HCT116 (cell line): Measurements from ENCODE around the gene COL20A1. TPM values are rescaled to one million over a fixed set of nuclear protein-coding genes. Genes with fewer than 3 reads are reported as not detected.

Experiments
- ATAC-seq: fragments of 200-7000 bp; cut with Tn5 transposase; 2 replicates; pipeline ENCODE4 v1.9.1; 2020; ENCODE audit warnings: mild to moderate bottlenecking, moderate library complexity
- BruUV-seq: library from RNA; stranded (reverse); fragments of 400-500 nt; replicated peaks from 2 replicates; lab custom pipeline; 2021; lab: Mats Ljungman, UMichigan
- CTCF ChIA-PET: fragments of 300-600 bp; sonication (Branson Sonifier 250); formaldehyde crosslinking; loops from one replicate; lab custom pipeline; 2021; ENCODE audit warnings: antibody characterized with exemption; lab: Charles Lee
- POLR2A ChIA-PET: fragments of 300-600, 350-600 bp; sonication (Branson Sonifier 250); formaldehyde crosslinking; loops from one replicate; lab custom pipeline; 2021; ENCODE audit warnings: antibody characterized with exemption; lab: Charles Lee
- RAD21 ChIA-PET, 2 experiments: fragments of 300-600 bp; sonication (Branson Sonifier 250); formaldehyde crosslinking; loops; one replicate each; lab custom pipeline; 2023; ENCODE audit warnings: low total read pairs in 2 of 2; ENCODE audit not compliant: uncharacterized antibody in 2 of 2, unreplicated experiment in 2 of 2, low non-redundant PET in 1 of 2; lab: Charles Lee
- DNase-seq: peaks from one replicate; pipeline ENCODE4 v3.0.0-alpha.2; 2010; ENCODE audit warnings: low read depth, low spot score
- H2AFZ ChIP-seq: fragments of 200-600 bp; shearing (Covaris generic), sonication (generic); 2 replicates; pipeline ENCODE4 v1.6.1; 2017; ENCODE audit warnings: low read depth, mixed run types, mixed read lengths, antibody characterized with exemption, low read length; ENCODE audit not compliant: poor library complexity, severe bottlenecking
- H3K27ac ChIP-seq: 2 replicates; pipeline ENCODE4 v1.5.1; 2012; ENCODE audit warnings: low read depth, low read length
- H3K27me3 ChIP-seq: fragments of 200-600 bp; sonication (generic); 2 replicates; pipeline ENCODE4 v1.6.1; 2016; ENCODE audit warnings: mixed run types, low read length, mixed read lengths; ENCODE audit not compliant: insufficient read depth
- H3K36me3 ChIP-seq, 2 experiments: fragments of 200-500 bp in 1 of 2; fragments of 200-600 bp in 1 of 2; sonication (Bioruptor generic) in 1 of 2; sonication (generic) in 1 of 2; 2 replicates each; pipeline versions ENCODE4 v1.5.1 to v1.6.1; 2014 to 2016; ENCODE audit warnings: low read length in 2 of 2, inconsistent platforms in 1 of 2, mixed read lengths in 1 of 2, mixed run types in 1 of 2; ENCODE audit not compliant: insufficient read depth in 2 of 2, control insufficient read depth in 1 of 2
- H3K4me1 ChIP-seq, 2 experiments: fragments of 200-600 bp in 1 of 2; sonication (generic) in 1 of 2; 2 replicates each; pipeline versions ENCODE4 v1.5.1 to v1.6.1; 2012 to 2017; ENCODE audit warnings: low read length in 2 of 2, inconsistent platforms in 1 of 2, mild to moderate bottlenecking in 1 of 2, mixed read lengths in 1 of 2, mixed run types in 1 of 2, moderate library complexity in 1 of 2; ENCODE audit not compliant: insufficient read depth in 2 of 2, control insufficient read depth in 1 of 2
- H3K4me2 ChIP-seq: fragments of 200-600 bp; sonication (generic); 2 replicates; pipeline ENCODE4 v1.6.1; 2017; ENCODE audit warnings: mixed run types, low read length, mixed read lengths
- H3K4me3 ChIP-seq, 2 experiments: fragments of 200-600 bp in 1 of 2; sonication (generic) in 1 of 2; replicated peaks in 1 of 2; 2 replicates each; pipeline ENCODE4 v1.5.1; 2011 to 2016; ENCODE audit warnings: low read length in 2 of 2, control low read depth in 1 of 2, low read depth in 1 of 2, mild to moderate bottlenecking in 1 of 2, mixed read lengths in 1 of 2, mixed run types in 1 of 2
- H3K79me2 ChIP-seq: fragments of 200-600 bp; sonication (generic); 2 replicates; pipeline ENCODE4 v1.6.1; 2017; ENCODE audit warnings: mild to moderate bottlenecking, mixed run types, low read length, moderate library complexity, mixed read lengths; ENCODE audit not compliant: insufficient read depth
- H3K9ac ChIP-seq: fragments of 200-600 bp; sonication (generic); 2 replicates; pipeline ENCODE4 v1.6.1; 2016; ENCODE audit warnings: low read length, mixed read lengths
- H3K9me2 ChIP-seq: fragments of 200-600 bp; sonication (generic), shearing (Covaris generic); 2 replicates; pipeline ENCODE4 v1.6.1; 2017; ENCODE audit warnings: mixed run types, mild to moderate bottlenecking, moderate library complexity; ENCODE audit not compliant: insufficient read depth
- H3K9me3 ChIP-seq, 2 experiments: fragments of 200-500 bp in 1 of 2; fragments of 200-600 bp in 1 of 2; sonication (Bioruptor generic) in 1 of 2; sonication (generic) in 1 of 2; 2 replicates each; pipeline ENCODE4 v1.6.1; 2014 to 2017; ENCODE audit warnings: low read length in 2 of 2, mixed read lengths in 2 of 2, inconsistent platforms in 1 of 2, low read depth in 1 of 2, mild to moderate bottlenecking in 1 of 2, mixed run types in 1 of 2, moderate library complexity in 1 of 2; ENCODE audit not compliant: control insufficient read depth in 1 of 2, insufficient read depth in 1 of 2
- H4K20me1 ChIP-seq: fragments of 200-600 bp; sonication (generic), shearing (Covaris generic); 2 replicates; pipeline ENCODE4 v1.6.1; 2017; ENCODE audit warnings: mixed run types, mild to moderate bottlenecking, moderate library complexity; ENCODE audit not compliant: insufficient read depth
- CBX3 ChIP-seq: IDR thresholded peaks from 2 replicates; pipeline ENCODE4 v1.6.1; 2012; ENCODE audit warnings: low read depth
- CEBPB ChIP-seq: IDR thresholded peaks from 2 replicates; pipeline ENCODE4 v1.6.1; 2012; ENCODE audit warnings: low read depth
- EZH2phosphoT487 ChIP-seq: fragments of 200-600 bp; IDR thresholded peaks from 2 replicates; pipeline ENCODE4 v1.6.1; 2018; ENCODE audit warnings: antibody characterized with exemption, borderline replicate concordance
- FOSL1 ChIP-seq: IDR thresholded peaks from 2 replicates; pipeline ENCODE4 v1.6.1; 2012; ENCODE audit warnings: low read depth
- JUND ChIP-seq: IDR thresholded peaks from 2 replicates; pipeline ENCODE4 v1.6.1; 2012
- SP1 ChIP-seq: IDR thresholded peaks from 2 replicates; pipeline ENCODE4 v1.6.1; 2012; ENCODE audit warnings: low read depth
- SRF ChIP-seq: IDR thresholded peaks from 2 replicates; pipeline ENCODE4 v1.6.1; 2012; ENCODE audit warnings: low read depth
- YY1 ChIP-seq: IDR thresholded peaks from 2 replicates; pipeline ENCODE4 v1.6.1; 2011; ENCODE audit warnings: low read length, low read depth, moderate library complexity, mild to moderate bottlenecking; ENCODE audit not compliant: insufficient replicate concordance; ENCODE audit errors: extremely low read depth
- ZFX ChIP-seq: fragments of 450-650 bp; IDR thresholded peaks from 2 replicates; pipeline ENCODE4 v1.6.1; 2017
- intact Hi-C: fragments of 100-400 bp; cut with micrococcal nuclease; formaldehyde crosslinking; loops from 2 replicates; pipeline ENCODE4 v1.10.0; 2022
- total RNA-seq: library from RNA; stranded (reverse); gene quantifications from one replicate; pipeline ENCODE4 v1.2.1, GENCODE V29; 2021; ENCODE audit not compliant: unreplicated experiment
- TF ChIP-seq, protein P1 (sequence below): IDR thresholded peaks from 2 replicates; pipeline ENCODE4 v1.6.1; 2011; ENCODE audit warnings: mild to moderate bottlenecking, low read length, moderate library complexity; ENCODE audit not compliant: insufficient replicate concordance; ENCODE audit errors: extremely low read depth
- TF ChIP-seq, protein P2 (sequence below), 3 experiments: fragments of 200-600 bp in 1 of 3; sonication (generic) in 1 of 3; IDR thresholded peaks in 2 of 3; conservative IDR thresholded peaks in 1 of 3; 2 replicates each; pipeline ENCODE4 v1.5.1; 2012 to 2017; ENCODE audit warnings: low read depth in 2 of 3, low read length in 2 of 3, antibody characterized with exemption in 1 of 3, borderline replicate concordance in 1 of 3, control low read depth in 1 of 3, mild to moderate bottlenecking in 1 of 3, mixed read lengths in 1 of 3, mixed run types in 1 of 3, moderate library complexity in 1 of 3; ENCODE audit not compliant: insufficient read depth in 1 of 3
- TF ChIP-seq, protein P3 (sequence below): IDR thresholded peaks from 2 replicates; pipeline ENCODE4 v1.6.1; 2012
- TF ChIP-seq, protein P4 (sequence below): IDR thresholded peaks from 2 replicates; pipeline ENCODE4 v1.6.1; 2012; ENCODE audit warnings: low read depth

COL20A1 gene
- total RNA-seq, 1 experiment from 2014 or later = 0.34 TPM

DNA sequence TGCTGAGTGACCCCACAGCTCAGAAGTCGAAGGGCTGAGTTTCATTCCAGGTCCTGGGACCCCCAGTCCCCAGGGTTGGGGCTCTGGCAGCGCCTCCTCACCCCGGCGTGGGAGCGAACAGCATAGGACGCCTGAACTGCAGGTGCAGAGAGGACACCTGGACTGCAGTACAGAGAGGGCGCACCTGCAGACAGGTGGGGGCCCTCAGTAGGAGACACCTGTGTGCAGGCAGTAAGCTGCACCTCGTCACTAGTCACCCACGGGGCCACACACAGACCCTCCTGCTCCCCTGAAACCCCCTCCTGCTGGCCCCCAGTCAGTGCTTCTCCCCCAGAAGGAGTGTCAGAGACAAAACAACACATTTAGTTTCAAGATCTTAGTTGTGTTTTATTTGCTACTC is 30.1 kb upstream of the COL20A1 start:
- H3K4me2 ChIP-seq = no peak overlapping the region
- RAD21 ChIA-PET = no interaction called here
- no peak overlapping the region for H3K4me3 ChIP-seq
- H3K9me3 ChIP-seq = no peaks in the 10 kb centered on the region
- H3K79me2 ChIP-seq = no peaks in the 10 kb centered on the region
- no peaks in the 10 kb centered on the region for H3K4me1 ChIP-seq
- no peaks in the 10 kb centered on the region for H4K20me1 ChIP-seq
- intact Hi-C loops = no loop called here
- H3K9ac ChIP-seq = no peak overlapping the region
- CTCF ChIA-PET = no interaction called here
- no peaks in the 10 kb centered on the region for H3K36me3 ChIP-seq
- no peak for TF ChIP-seq JUND
- TF ChIP-seq, protein P1, sequence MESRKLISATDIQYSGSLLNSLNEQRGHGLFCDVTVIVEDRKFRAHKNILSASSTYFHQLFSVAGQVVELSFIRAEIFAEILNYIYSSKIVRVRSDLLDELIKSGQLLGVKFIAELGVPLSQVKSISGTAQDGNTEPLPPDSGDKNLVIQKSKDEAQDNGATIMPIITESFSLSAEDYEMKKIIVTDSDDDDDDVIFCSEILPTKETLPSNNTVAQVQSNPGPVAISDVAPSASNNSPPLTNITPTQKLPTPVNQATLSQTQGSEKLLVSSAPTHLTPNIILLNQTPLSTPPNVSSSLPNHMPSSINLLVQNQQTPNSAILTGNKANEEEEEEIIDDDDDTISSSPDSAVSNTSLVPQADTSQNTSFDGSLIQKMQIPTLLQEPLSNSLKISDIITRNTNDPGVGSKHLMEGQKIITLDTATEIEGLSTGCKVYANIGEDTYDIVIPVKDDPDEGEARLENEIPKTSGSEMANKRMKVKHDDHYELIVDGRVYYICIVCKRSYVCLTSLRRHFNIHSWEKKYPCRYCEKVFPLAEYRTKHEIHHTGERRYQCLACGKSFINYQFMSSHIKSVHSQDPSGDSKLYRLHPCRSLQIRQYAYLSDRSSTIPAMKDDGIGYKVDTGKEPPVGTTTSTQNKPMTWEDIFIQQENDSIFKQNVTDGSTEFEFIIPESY = no peak
- TF ChIP-seq ZFX = no peak
- TF ChIP-seq, protein P2, sequence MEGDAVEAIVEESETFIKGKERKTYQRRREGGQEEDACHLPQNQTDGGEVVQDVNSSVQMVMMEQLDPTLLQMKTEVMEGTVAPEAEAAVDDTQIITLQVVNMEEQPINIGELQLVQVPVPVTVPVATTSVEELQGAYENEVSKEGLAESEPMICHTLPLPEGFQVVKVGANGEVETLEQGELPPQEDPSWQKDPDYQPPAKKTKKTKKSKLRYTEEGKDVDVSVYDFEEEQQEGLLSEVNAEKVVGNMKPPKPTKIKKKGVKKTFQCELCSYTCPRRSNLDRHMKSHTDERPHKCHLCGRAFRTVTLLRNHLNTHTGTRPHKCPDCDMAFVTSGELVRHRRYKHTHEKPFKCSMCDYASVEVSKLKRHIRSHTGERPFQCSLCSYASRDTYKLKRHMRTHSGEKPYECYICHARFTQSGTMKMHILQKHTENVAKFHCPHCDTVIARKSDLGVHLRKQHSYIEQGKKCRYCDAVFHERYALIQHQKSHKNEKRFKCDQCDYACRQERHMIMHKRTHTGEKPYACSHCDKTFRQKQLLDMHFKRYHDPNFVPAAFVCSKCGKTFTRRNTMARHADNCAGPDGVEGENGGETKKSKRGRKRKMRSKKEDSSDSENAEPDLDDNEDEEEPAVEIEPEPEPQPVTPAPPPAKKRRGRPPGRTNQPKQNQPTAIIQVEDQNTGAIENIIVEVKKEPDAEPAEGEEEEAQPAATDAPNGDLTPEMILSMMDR (IDR thresholded peaks at IDR 0.05 in 2 of 3, conservative IDR thresholded peaks at IDR 0.05 in 1 of 3; ENCODE audit: borderline replicate concordance in 1 of 3, insufficient read depth in 1 of 3, low read depth in 2 of 3, low read length in 2 of 3) = no peak
- TF ChIP-seq, protein P3, sequence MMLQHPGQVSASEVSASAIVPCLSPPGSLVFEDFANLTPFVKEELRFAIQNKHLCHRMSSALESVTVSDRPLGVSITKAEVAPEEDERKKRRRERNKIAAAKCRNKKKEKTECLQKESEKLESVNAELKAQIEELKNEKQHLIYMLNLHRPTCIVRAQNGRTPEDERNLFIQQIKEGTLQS = no peak
- TF ChIP-seq FOSL1 = no peak
- TF ChIP-seq YY1 = no peak
- TF ChIP-seq SRF = no peak
- no peak for TF ChIP-seq SP1
- no peak for TF ChIP-seq CBX3
- TF ChIP-seq, protein P4, sequence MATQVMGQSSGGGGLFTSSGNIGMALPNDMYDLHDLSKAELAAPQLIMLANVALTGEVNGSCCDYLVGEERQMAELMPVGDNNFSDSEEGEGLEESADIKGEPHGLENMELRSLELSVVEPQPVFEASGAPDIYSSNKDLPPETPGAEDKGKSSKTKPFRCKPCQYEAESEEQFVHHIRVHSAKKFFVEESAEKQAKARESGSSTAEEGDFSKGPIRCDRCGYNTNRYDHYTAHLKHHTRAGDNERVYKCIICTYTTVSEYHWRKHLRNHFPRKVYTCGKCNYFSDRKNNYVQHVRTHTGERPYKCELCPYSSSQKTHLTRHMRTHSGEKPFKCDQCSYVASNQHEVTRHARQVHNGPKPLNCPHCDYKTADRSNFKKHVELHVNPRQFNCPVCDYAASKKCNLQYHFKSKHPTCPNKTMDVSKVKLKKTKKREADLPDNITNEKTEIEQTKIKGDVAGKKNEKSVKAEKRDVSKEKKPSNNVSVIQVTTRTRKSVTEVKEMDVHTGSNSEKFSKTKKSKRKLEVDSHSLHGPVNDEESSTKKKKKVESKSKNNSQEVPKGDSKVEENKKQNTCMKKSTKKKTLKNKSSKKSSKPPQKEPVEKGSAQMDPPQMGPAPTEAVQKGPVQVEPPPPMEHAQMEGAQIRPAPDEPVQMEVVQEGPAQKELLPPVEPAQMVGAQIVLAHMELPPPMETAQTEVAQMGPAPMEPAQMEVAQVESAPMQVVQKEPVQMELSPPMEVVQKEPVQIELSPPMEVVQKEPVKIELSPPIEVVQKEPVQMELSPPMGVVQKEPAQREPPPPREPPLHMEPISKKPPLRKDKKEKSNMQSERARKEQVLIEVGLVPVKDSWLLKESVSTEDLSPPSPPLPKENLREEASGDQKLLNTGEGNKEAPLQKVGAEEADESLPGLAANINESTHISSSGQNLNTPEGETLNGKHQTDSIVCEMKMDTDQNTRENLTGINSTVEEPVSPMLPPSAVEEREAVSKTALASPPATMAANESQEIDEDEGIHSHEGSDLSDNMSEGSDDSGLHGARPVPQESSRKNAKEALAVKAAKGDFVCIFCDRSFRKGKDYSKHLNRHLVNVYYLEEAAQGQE = no peak
- no peak for TF ChIP-seq EZH2phosphoT487
- TF ChIP-seq CEBPB = no peak
- no peaks in the 10 kb centered on the region for H3K9me2 ChIP-seq
- DNase-seq = no peak
- H3K27ac ChIP-seq = no peak overlapping the region
- no peak for ATAC-seq
- no peaks in the 10 kb centered on the region for H3K27me3 ChIP-seq
- POLR2A ChIA-PET = no interaction called here
- H2AFZ ChIP-seq = no peak overlapping the region
- BruUV-seq = no TSS peak
